WTC11 (cell line): ENCODE results near the gene ARL15. TPM values are rescaled to one million over a fixed set of nuclear protein-coding genes. Genes with fewer than 3 reads are reported as not detected.

Source experiments
- ATAC-seq: fragments of 200-7000 bp; cut with Tn5 transposase; 2 replicates; pipeline ENCODE4 v1.10.0; 2021; ENCODE audit warnings: mild to moderate bottlenecking, moderate library complexity
- CTCF ChIA-PET: fragments of 300-600 bp; sonication (Branson Sonifier 250); formaldehyde crosslinking; loops from one replicate; lab custom pipeline; 2021; ENCODE audit warnings: antibody characterized with exemption; lab: Charles Lee
- POLR2A ChIA-PET: fragments of 350-600 bp; sonication (Branson Sonifier 250); formaldehyde crosslinking; loops from one replicate; lab custom pipeline; 2021; ENCODE audit warnings: antibody characterized with exemption; lab: Charles Lee
- DNase-seq: peaks from one replicate; pipeline ENCODE4 v3.0.0; 2021; ENCODE audit warnings: low spot score
- H3K27ac Mint-ChIP-seq: 2 replicates; pipeline ENCODE4 v1.8.0; 2021; ENCODE audit warnings: mixed read lengths
- H3K27me3 Mint-ChIP-seq: 2 replicates; pipeline ENCODE4 v1.8.0; 2021; ENCODE audit warnings: low read depth, mild to moderate bottlenecking, moderate library complexity, mixed read lengths
- H3K36me3 Mint-ChIP-seq: 2 replicates; pipeline ENCODE4 v1.8.0; 2021; ENCODE audit warnings: mixed read lengths
- H3K4me1 Mint-ChIP-seq: 2 replicates; pipeline ENCODE4 v1.8.0; 2022; ENCODE audit warnings: mixed read lengths
- H3K4me3 Mint-ChIP-seq: 2 replicates; pipeline ENCODE4 v1.8.0; 2021; ENCODE audit warnings: mild to moderate bottlenecking, moderate library complexity, mixed read lengths
- H3K9me3 Mint-ChIP-seq: 2 replicates; pipeline ENCODE4 v1.8.0; 2021; ENCODE audit warnings: mixed read lengths
- ARID4B ChIP-seq: sonication (generic); formaldehyde crosslinking; IDR thresholded peaks from 2 replicates; pipeline ENCODE4 v1.8.0; 2023; ENCODE audit warnings: missing genetic modification reagents, mild to moderate bottlenecking, borderline replicate concordance
- ATF2 ChIP-seq: sonication (generic); formaldehyde crosslinking; IDR thresholded peaks from 2 replicates; pipeline ENCODE4 v1.8.1; 2022; ENCODE audit warnings: low read depth, missing genetic modification reagents, borderline replicate concordance
- CREM ChIP-seq: sonication (generic); formaldehyde crosslinking; IDR thresholded peaks from 2 replicates; pipeline ENCODE4 v1.8.1; 2022; ENCODE audit warnings: mild to moderate bottlenecking, missing genetic modification reagents, moderate library complexity
- E2F5 ChIP-seq: sonication (generic); formaldehyde crosslinking; IDR thresholded peaks from 2 replicates; pipeline ENCODE4 v1.8.1; 2022; ENCODE audit warnings: mild to moderate bottlenecking, moderate library complexity, missing genetic modification reagents
- ETV6 ChIP-seq: sonication (generic); formaldehyde crosslinking; IDR thresholded peaks from 2 replicates; pipeline ENCODE4 v1.8.1; 2022; ENCODE audit warnings: mild to moderate bottlenecking, missing genetic modification reagents
- FOXP4 ChIP-seq: sonication (generic); formaldehyde crosslinking; IDR thresholded peaks from 2 replicates; pipeline ENCODE4 v1.8.0; 2022; ENCODE audit warnings: mild to moderate bottlenecking, missing genetic modification reagents
- GABPB1 ChIP-seq: sonication (generic); formaldehyde crosslinking; IDR thresholded peaks from 2 replicates; pipeline ENCODE4 v1.8.1; 2023; ENCODE audit warnings: mild to moderate bottlenecking, missing genetic modification reagents
- GRHL2 ChIP-seq: fragments of 250-450 bp; sonication (Bioruptor Pico); IDR thresholded peaks from 2 replicates; pipeline ENCODE4 v1.8.0; 2022; ENCODE audit warnings: mild to moderate bottlenecking, moderate library complexity; ENCODE audit not compliant: insufficient replicate concordance, severe bottlenecking
- JUN ChIP-seq: sonication (generic); formaldehyde crosslinking; IDR thresholded peaks from 2 replicates; pipeline ENCODE4 v1.8.0; 2023; ENCODE audit warnings: mild to moderate bottlenecking, missing genetic modification reagents
- MYBL2 ChIP-seq: sonication (generic); formaldehyde crosslinking; IDR thresholded peaks from 2 replicates; pipeline ENCODE4 v1.8.1; 2023; ENCODE audit warnings: mild to moderate bottlenecking, moderate library complexity, missing genetic modification reagents
- PRRX2 ChIP-seq: fragments of 250-450 bp; sonication (Bioruptor Pico); IDR thresholded peaks from 2 replicates; pipeline ENCODE4 v1.8.0; 2021; ENCODE audit warnings: mild to moderate bottlenecking
- RELA ChIP-seq: sonication (generic); formaldehyde crosslinking; IDR thresholded peaks from 2 replicates; pipeline ENCODE4 v1.8.1; 2022; ENCODE audit warnings: missing genetic modification reagents, mild to moderate bottlenecking, borderline replicate concordance
- RORB ChIP-seq: fragments of 250-450 bp; sonication (Bioruptor Pico); IDR thresholded peaks from 2 replicates; pipeline ENCODE4 v1.9.0; 2021; ENCODE audit warnings: mild to moderate bottlenecking
- SMAD3 ChIP-seq: sonication (generic); formaldehyde crosslinking; IDR thresholded peaks from 2 replicates; pipeline ENCODE4 v1.8.0; 2022; ENCODE audit warnings: missing genetic modification reagents, mild to moderate bottlenecking, borderline replicate concordance
- SP1 ChIP-seq: sonication (generic); formaldehyde crosslinking; conservative IDR thresholded peaks from 2 replicates; pipeline ENCODE4 v1.8.1; 2022; ENCODE audit warnings: missing genetic modification reagents
- ZBTB43 ChIP-seq: sonication (generic); formaldehyde crosslinking; IDR thresholded peaks from 2 replicates; pipeline ENCODE4 v1.8.1; 2023; ENCODE audit warnings: mild to moderate bottlenecking, missing genetic modification reagents
- ZNF281 ChIP-seq: sonication (generic); formaldehyde crosslinking; IDR thresholded peaks from 2 replicates; pipeline ENCODE4 v1.8.0; 2023; ENCODE audit warnings: mild to moderate bottlenecking, missing genetic modification reagents
- total RNA-seq: library from RNA; stranded (reverse); gene quantifications from 3 replicates; pipeline ENCODE4 v1.2.3, GENCODE V29; 2021

The ARL15 gene
- total RNA-seq, 1 experiment from 2014 or later, result 20.1 TPM

GRCh38 chr5:54066433-54066832 is 243.9 kb downstream of the ARL15 start:
- no peak overlapping the region for H3K27ac Mint-ChIP-seq
- ATAC-seq, result peak; percentile 64
- no peak overlapping the region for H3K4me3 Mint-ChIP-seq
- no peak for TF ChIP-seq ATF2 (CRISPR knock-in tag)
- no peak for TF ChIP-seq JUN (CRISPR knock-in tag)
- TF ChIP-seq GABPB1 (CRISPR knock-in tag), result no peak
- TF ChIP-seq ZBTB43, result no peak
- TF ChIP-seq ETV6 (CRISPR knock-in tag), result no peak
- TF ChIP-seq, all 79 proteins: peak for 0
- H3K4me1 Mint-ChIP-seq, result peaks cover 36% of the 10 kb centered on the region
- no peaks in the 10 kb centered on the region for H3K9me3 Mint-ChIP-seq
- ChIA-PET POLR2A (no interaction called here), CTCF (no interaction called here)
- no peaks in the 10 kb centered on the region; the same call in 1 of the 2 replicates for H3K36me3 Mint-ChIP-seq
- no peaks in the 10 kb centered on the region for H3K27me3 Mint-ChIP-seq
- no peak for DNase-seq

- no peak for TF ChIP-seq ZNF281 (CRISPR knock-in tag)
- no peak for TF ChIP-seq SMAD3 (CRISPR knock-in tag)
- TF ChIP-seq E2F5 (CRISPR knock-in tag), result no peak
- no peak for TF ChIP-seq SP1 (CRISPR knock-in tag)
- no peak for TF ChIP-seq CREM (CRISPR knock-in tag)
- no peak for TF ChIP-seq MYBL2 (CRISPR knock-in tag)
- no peak for TF ChIP-seq PRRX2 (CRISPR knock-in tag)
- no peak for TF ChIP-seq RELA (CRISPR knock-in tag)
- no peak for TF ChIP-seq RORB (CRISPR knock-in tag)
- no peak for TF ChIP-seq FOXP4 (CRISPR knock-in tag)
- TF ChIP-seq GRHL2 (CRISPR knock-in tag), result no peak
- TF ChIP-seq ARID4B (CRISPR knock-in tag), result no peak
- TF ChIP-seq, all 79 proteins: peak for 0
- CTCF ChIA-PET, result interaction anchor here (1.1 to 1.7 kb wide), 2 partner anchors 68 to 189 kb away, joined by 3 to 6 read pairs; no protein-coding TSS in a partner anchor
- Mint-ChIP-seq H3K9me3 (peaks cover 9% of the 10 kb centered on the region; the same call in 1 of the 2 replicates), H3K4me1 (peaks cover 45% of the 10 kb centered on the region), H3K4me3 (no peak overlapping the region), H3K27me3 (no peaks in the 10 kb centered on the region), H3K27ac (0 out of 2 replicates have a peak overlapping the region, but pooled peaks have one; percentile 1), H3K36me3 (peaks cover 2% of the 10 kb centered on the region; the same call in 1 of the 2 replicates)
- no peak for DNase-seq
- POLR2A ChIA-PET, result no interaction called here
- ATAC-seq, result no peak
Observed at GRCh38 chr5:54063817-54064216, 246.6 kb downstream of the ARL15 start.
